C4-2B (cell line): ENCODE results near the gene PKD1L1.

Source experiments
- CTCF ChIP-seq: fragments of 450-650 bp; conservative IDR thresholded peaks from 2 replicates; pipeline ENCODE4 v1.5.1; 2017; ENCODE audit warnings: mild to moderate bottlenecking
- ZFX ChIP-seq: fragments of 450-650 bp; IDR thresholded peaks from 2 replicates; pipeline ENCODE4 v1.6.1; 2017

DNA sequence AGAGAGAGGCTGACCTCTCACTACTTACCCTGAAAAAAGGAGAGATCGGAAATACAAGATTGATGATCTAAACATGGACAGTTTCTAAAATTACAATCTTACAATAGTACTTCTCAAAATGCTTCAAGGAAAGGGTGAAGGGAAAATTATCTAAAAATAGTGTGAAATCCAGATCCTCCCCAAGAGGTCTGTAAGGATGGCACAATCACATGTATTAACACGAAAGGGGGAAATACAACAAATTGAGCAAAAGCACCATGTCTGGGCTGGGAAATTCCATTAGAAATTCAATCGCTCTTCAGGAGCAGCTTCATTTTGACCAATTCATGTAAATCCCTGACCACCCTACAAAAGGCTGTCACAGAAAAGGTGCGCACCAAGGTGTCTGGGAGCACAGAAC lies 67.0 kb downstream of the PKD1L1 start:
- no peak for TF ChIP-seq CTCF
- no peak for TF ChIP-seq ZFX
